DOHH2 (cell line): ENCODE measurements around the gene LYPD4.

Experiments used
- H3F3A ChIP-seq: fragments of 200-600 bp; sonication (generic), shearing (Covaris generic); 2 replicates; pipeline ENCODE4 v1.6.0; 2016; ENCODE audit warnings: antibody characterized with exemption, mild to moderate bottlenecking; ENCODE audit not compliant: control insufficient read depth, insufficient read depth
- H3K27ac ChIP-seq: fragments of 200-600 bp; sonication (generic); 2 replicates; pipeline ENCODE4 v1.5.1; 2014; ENCODE audit warnings: low read depth, mild to moderate bottlenecking, low read length, moderate library complexity
- H3K27me3 ChIP-seq: fragments of 200-600 bp; sonication (generic); 2 replicates; pipeline ENCODE4 v1.6.1; 2014; ENCODE audit warnings: mild to moderate bottlenecking, low read length, mixed read lengths; ENCODE audit not compliant: control insufficient read depth
- H3K36me3 ChIP-seq: fragments of 200-600 bp; sonication (generic); 2 replicates; pipeline ENCODE4 v1.6.1; 2014; ENCODE audit warnings: mild to moderate bottlenecking, low read length, moderate library complexity, mixed read lengths; ENCODE audit not compliant: control insufficient read depth
- H3K4me1 ChIP-seq: fragments of 200-600 bp; sonication (generic); 2 replicates; pipeline ENCODE4 v1.6.1; 2014; ENCODE audit warnings: mild to moderate bottlenecking, low read length, mixed read lengths; ENCODE audit not compliant: control insufficient read depth
- H3K4me2 ChIP-seq: fragments of 200-600 bp; sonication (generic); 2 replicates; pipeline ENCODE4 v1.6.0; 2014; ENCODE audit warnings: mild to moderate bottlenecking, low read length, moderate library complexity
- H3K4me3 ChIP-seq: fragments of 200-600 bp; sonication (generic); 2 replicates; pipeline ENCODE4 v1.5.1; 2014; ENCODE audit warnings: mild to moderate bottlenecking, low read length, mixed read lengths
- H3K79me2 ChIP-seq: fragments of 200-600 bp; sonication (generic); 2 replicates; pipeline ENCODE4 v1.6.1; 2014; ENCODE audit warnings: mild to moderate bottlenecking, low read length, mixed read lengths; ENCODE audit not compliant: control insufficient read depth
- H3K9me2 ChIP-seq: fragments of 200-600 bp; sonication (generic); replicated peaks from 2 replicates; pipeline ENCODE4 v1.6.1; 2014; ENCODE audit warnings: mild to moderate bottlenecking, low read length, mixed read lengths; ENCODE audit not compliant: control insufficient read depth
- H3K9me3 ChIP-seq: fragments of 200-600 bp; sonication (generic); 2 replicates; pipeline ENCODE4 v1.6.1; 2014; ENCODE audit warnings: antibody characterized with exemption, low read length, mixed read lengths; ENCODE audit not compliant: control insufficient read depth, insufficient read depth
- H4K20me1 ChIP-seq: fragments of 200-600 bp; sonication (generic); 2 replicates; pipeline ENCODE4 v1.6.0; 2014; ENCODE audit warnings: low read depth, mild to moderate bottlenecking, antibody characterized with exemption, low read length, moderate library complexity; ENCODE audit not compliant: control insufficient read depth, insufficient read depth
- CTCF ChIP-seq: fragments of 200-600 bp; sonication (generic); IDR thresholded peaks from one replicate; pipeline ENCODE4 v1.5.1; 2014; ENCODE audit warnings: antibody characterized with exemption, mild to moderate bottlenecking, low read depth, low read length; ENCODE audit not compliant: poor library complexity, severe bottlenecking
- EZH2phosphoT487 ChIP-seq: fragments of 200-600 bp; sonication (generic); IDR thresholded peaks from 2 replicates; pipeline ENCODE4 v1.6.1; 2017; ENCODE audit warnings: borderline replicate concordance, mild to moderate bottlenecking, antibody characterized with exemption, low read length, moderate library complexity, mixed read lengths

LYPD4 gene

GRCh38 chr19:41861116-41861768 is 16.8 kb upstream of the LYPD4 start:
- H3K4me1 ChIP-seq = peaks cover 73% of the 10 kb centered on the region
- H3K79me2 ChIP-seq = peaks cover 60% of the 10 kb centered on the region
- peaks cover 58% of the 10 kb centered on the region for H3K36me3 ChIP-seq
- no peaks in the 10 kb centered on the region for H3K27me3 ChIP-seq
- H3K4me3 ChIP-seq = peak overlapping the region; percentile 87
- peaks cover 37% of the 10 kb centered on the region for H4K20me1 ChIP-seq
- H3K9me3 ChIP-seq = no peaks in the 10 kb centered on the region
- peak overlapping the region; percentile 88 for H3K4me2 ChIP-seq
- H3F3A ChIP-seq = peaks cover 50% of the 10 kb centered on the region
- no peaks in the 10 kb centered on the region for H3K9me2 ChIP-seq
- H3K27ac ChIP-seq = peak overlapping the region; percentile 81
- TF ChIP-seq EZH2phosphoT487 = no peak
- TF ChIP-seq CTCF = no peak

GRCh38 chr19:41860419-41861115 is 16.1 kb upstream of the LYPD4 start:
- Histone ChIP-seq H4K20me1 (peaks cover 37% of the 10 kb centered on the region), H3K9me2 (no peaks in the 10 kb centered on the region), H3K9me3 (no peaks in the 10 kb centered on the region), H3K27me3 (no peaks in the 10 kb centered on the region), H3K4me3 (peak overlapping the region; percentile 87), H3F3A (peaks cover 48% of the 10 kb centered on the region), H3K4me1 (peaks cover 68% of the 10 kb centered on the region), H3K79me2 (peaks cover 56% of the 10 kb centered on the region), H3K27ac (peak overlapping the region; percentile 81), H3K4me2 (peak overlapping the region; percentile 88), H3K36me3 (peaks cover 54% of the 10 kb centered on the region)
- TF ChIP-seq CTCF (no peak), EZH2phosphoT487 (no peak)

GRCh38 chr19:41859618-41860418 is 15.3 kb upstream of the LYPD4 start, which contains the start of gene RPS19:
RPS19 (plus strand) TSS chr19:41860255; CDS start chr19:41860775, 520 bp downstream.
- TF ChIP-seq EZH2phosphoT487 = no peak
- TF ChIP-seq CTCF = peak; percentile 58
- Histone ChIP-seq H3K4me1 (peaks cover 61% of the 10 kb centered on the region), H3K79me2 (peaks cover 48% of the 10 kb centered on the region), H3K9me3 (no peaks in the 10 kb centered on the region), H3K9me2 (no peaks in the 10 kb centered on the region), H3K36me3 (peaks cover 47% of the 10 kb centered on the region), H3K27ac (peak within 1 kb of the TSS; percentile 81), H3F3A (peaks cover 41% of the 10 kb centered on the region), H3K4me3 (peak within 1 kb of the TSS; percentile 87), H3K4me2 (peak within 1 kb of the TSS; percentile 88), H3K27me3 (no peaks in the 10 kb centered on the region), H4K20me1 (peaks cover 37% of the 10 kb centered on the region)
